ENCODE data around the gene IMPDH2. TPM values are rescaled to one million over a fixed set of nuclear protein-coding genes. Genes with fewer than 3 reads are reported as not detected.

The IMPDH2 gene
- total and polyA plus RNA-seq, 2 experiments from 2014 or later: 121 to 210 TPM

DNA sequence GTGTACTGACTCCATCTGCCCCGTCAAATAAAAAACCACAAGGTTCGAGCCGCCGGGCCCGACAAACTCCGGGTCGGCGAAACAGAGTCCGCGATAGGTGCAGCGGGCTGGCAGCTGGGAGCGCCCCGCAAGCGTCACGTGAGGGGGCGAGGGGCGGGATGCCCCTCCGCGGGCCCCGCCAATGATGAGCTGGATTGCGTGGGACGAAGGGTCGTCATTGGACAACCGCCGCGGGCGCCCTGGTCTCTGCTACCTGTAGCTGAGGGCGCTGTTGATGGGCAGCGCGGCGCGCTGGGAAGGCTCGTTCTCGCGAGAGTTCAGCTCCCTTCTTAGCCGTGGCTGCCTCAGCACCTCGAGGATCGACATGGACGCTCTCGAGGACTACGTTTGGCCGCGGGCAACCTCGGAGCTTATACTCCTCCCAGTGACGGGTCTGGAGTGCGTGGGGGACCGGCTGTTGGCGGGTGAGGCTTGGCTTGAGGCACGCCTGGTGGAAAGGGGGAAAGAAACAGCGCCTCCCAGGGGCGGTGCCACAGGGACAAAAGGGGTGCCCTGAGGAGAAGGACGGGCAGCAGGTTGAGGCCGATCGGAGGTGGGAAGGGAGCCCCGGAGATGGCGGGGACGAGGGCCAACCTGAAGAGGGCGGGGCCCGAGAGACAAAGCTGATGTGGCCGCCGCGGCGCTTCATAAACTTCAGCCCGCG lies 22.0 kb downstream of the IMPDH2 start, which contains the start of gene WDR6:
TSS of gene WDR6 (plus strand) at position 324 of the 703 bp plus-strand sequence. CDS start at position 365, 41 bp downstream.
- Histone ChIP-seq H3K9ac (peak within 1 kb of the TSS; percentile 95), H3K4me3 (peak within 1 kb of the TSS; percentile 80), H3K4me1 (ENCODE audit: insufficient read depth) (0 out of 2 replicates have a peak, but pooled peaks cover 11% of the 10 kb centered on the region), H3K27me3 (replicated peaks; ENCODE audit: insufficient read depth) (no peaks in the 10 kb centered on the region), H3F3A (ENCODE audit: insufficient read depth) (peaks cover 5% of the 10 kb centered on the region; the same call in 1 of the 2 replicates), H4K20me1 (ENCODE audit: insufficient read depth) (no peaks in the 10 kb centered on the region), H3K9me3 (ENCODE audit: low read depth) (no peaks in the 10 kb centered on the region), H3K4me2 (ENCODE audit: unreplicated experiment) (peak within 1 kb of the TSS; percentile 85), H3K79me2 (ENCODE audit: insufficient read depth) (peaks cover 58% of the 10 kb centered on the region), H3K27ac (peak within 1 kb of the TSS; percentile 94), H3K36me3 (ENCODE audit: low read depth) (no peaks in the 10 kb centered on the region), H2AFZ (peak within 1 kb of the TSS; percentile 82), H3K9me2 (ENCODE audit: insufficient read depth) (no peaks in the 10 kb centered on the region)
- no peak for TF ChIP-seq EZH2phosphoT487 (IDR thresholded peaks at IDR 0.05; ENCODE audit: insufficient read depth, low read depth)
- no peak for TF ChIP-seq EZH2 (IDR thresholded peaks at IDR 0.05; ENCODE audit: insufficient read depth, poor library complexity, severe bottlenecking)
- peak; percentile 97 for DNase-seq
- WGBS, 2 experiments (ENCODE audit: low coverage in 1 of 2, low lambda C conversion rate in 2 of 2, missing lambda C conversion rate in 2 of 2): 0 to 1% methylated on average over 48 to 65 of the region's 65 CpGs
- in situ Hi-C loops (cut with MboI): no loop called here

DNA sequence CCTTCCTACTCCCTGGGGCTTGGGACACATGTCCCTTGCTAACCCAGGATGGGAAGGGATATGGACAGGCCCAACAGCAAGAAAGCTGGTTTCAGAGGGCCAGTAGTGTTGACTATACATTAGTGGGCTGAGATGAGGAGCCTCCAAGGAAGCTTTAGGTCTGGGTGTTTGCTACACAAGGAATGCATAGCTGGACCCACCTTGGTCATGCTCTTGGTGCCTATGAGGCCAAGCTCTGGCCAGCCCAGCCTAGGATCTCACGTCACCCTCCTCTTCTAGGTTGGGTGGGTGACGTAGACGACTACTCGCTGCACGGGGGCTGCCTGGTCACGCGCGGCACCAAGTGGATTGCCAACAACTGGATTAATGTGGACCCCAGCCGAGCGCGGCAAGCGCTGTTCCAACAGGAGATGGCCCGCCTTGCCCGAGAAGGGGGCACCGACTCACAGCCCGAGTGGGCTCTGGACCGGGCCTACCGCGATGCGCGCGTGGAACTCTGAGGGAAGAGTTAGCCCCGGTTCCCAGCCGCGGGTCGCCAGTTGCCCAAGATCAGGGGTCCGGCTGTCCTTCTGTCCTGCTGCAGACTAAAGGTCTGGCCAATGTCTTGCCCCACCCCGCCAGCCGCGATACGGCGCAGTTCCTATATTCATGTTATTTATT lies 22.7 kb downstream of the IMPDH2 start:
- Histone ChIP-seq H3K9ac (peak overlapping the region; percentile 95), H2AFZ (peak overlapping the region; percentile 82), H3K4me2 (ENCODE audit: unreplicated experiment) (peak overlapping the region; percentile 85), H3K27me3 (replicated peaks; ENCODE audit: insufficient read depth) (no peaks in the 10 kb centered on the region), H3K4me1 (ENCODE audit: insufficient read depth) (0 out of 2 replicates have a peak, but pooled peaks cover 11% of the 10 kb centered on the region), H3K79me2 (ENCODE audit: insufficient read depth) (peaks cover 52% of the 10 kb centered on the region), H3K9me2 (ENCODE audit: insufficient read depth) (no peaks in the 10 kb centered on the region), H3F3A (ENCODE audit: insufficient read depth) (peaks cover 5% of the 10 kb centered on the region; the same call in 1 of the 2 replicates), H3K4me3 (peak overlapping the region; percentile 80), H4K20me1 (ENCODE audit: insufficient read depth) (no peaks in the 10 kb centered on the region), H3K36me3 (ENCODE audit: low read depth) (no peaks in the 10 kb centered on the region), H3K9me3 (ENCODE audit: low read depth) (no peaks in the 10 kb centered on the region), H3K27ac (peak overlapping the region; percentile 94)
- in situ Hi-C loops (cut with MboI): no loop called here
- 3% methylated on average over 30 to 31 of the region's 32 CpGs for WGBS, 2 experiments (ENCODE audit: low coverage in 1 of 2, low lambda C conversion rate in 2 of 2, missing lambda C conversion rate in 2 of 2)
- DNase-seq: peak; percentile 76
- no peak for TF ChIP-seq EZH2 (IDR thresholded peaks at IDR 0.05; ENCODE audit: insufficient read depth, poor library complexity, severe bottlenecking)
- TF ChIP-seq EZH2phosphoT487 (IDR thresholded peaks at IDR 0.05; ENCODE audit: insufficient read depth, low read depth): no peak

DNA sequence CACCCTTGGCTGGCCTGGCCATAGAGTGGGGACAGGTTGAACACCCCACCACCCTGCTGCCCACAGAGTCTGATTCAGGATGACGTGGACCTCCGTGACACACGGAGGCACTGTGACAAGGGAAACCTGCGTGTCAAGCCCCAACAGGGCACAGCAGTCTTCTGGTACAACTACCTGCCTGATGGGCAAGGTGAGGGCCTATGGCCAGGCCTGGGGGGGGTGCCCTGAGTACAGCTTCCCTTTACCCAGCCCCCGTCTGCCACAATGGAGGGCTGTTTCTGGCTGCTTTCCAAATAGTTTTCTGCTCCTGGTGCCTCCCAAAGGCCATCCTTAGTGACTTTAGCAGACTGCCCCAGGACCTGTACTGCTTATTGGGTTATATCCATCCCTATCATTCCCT lies 23.2 kb downstream of the IMPDH2 start:
- in situ Hi-C loops (cut with MboI): no loop called here
- 64 to 80% methylated on average over 5 of the region's 5 CpGs for WGBS, 2 experiments (ENCODE audit: low coverage in 1 of 2, low lambda C conversion rate in 2 of 2, missing lambda C conversion rate in 2 of 2)

DNA sequence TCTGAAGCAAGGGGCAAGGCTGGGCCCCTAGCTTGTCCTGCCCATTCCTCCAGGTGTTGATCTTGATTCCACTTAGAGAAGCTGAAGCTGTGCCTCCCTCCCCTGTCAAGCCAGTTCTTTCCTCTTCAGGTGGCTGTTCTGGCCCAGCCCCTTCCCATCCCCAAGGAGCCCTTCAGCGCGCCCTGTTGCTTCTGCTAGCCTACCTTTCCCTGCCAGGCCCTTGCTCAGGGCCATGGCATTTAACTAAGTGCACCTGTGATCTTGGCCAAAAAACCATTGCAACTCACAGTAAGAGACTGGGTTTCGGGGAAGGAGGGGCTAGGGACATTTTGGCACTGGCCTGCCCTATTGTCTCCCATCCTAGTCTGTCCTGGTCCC lies 23.9 kb downstream of the IMPDH2 start:
- Histone ChIP-seq H3K27ac (no peak overlapping the region), H3K4me3 (no peak overlapping the region), H3K79me2 (ENCODE audit: insufficient read depth) (peaks cover 39% of the 10 kb centered on the region), H3K9me2 (ENCODE audit: insufficient read depth) (no peaks in the 10 kb centered on the region), H3K9ac (no peak overlapping the region), H3K36me3 (ENCODE audit: low read depth) (no peaks in the 10 kb centered on the region), H3K4me1 (ENCODE audit: insufficient read depth) (0 out of 2 replicates have a peak, but pooled peaks cover 11% of the 10 kb centered on the region), H3F3A (ENCODE audit: insufficient read depth) (peaks cover 5% of the 10 kb centered on the region; the same call in 1 of the 2 replicates), H3K4me2 (ENCODE audit: unreplicated experiment) (no peak overlapping the region), H2AFZ (no peak overlapping the region), H3K27me3 (replicated peaks; ENCODE audit: insufficient read depth) (no peaks in the 10 kb centered on the region), H3K9me3 (ENCODE audit: low read depth) (no peaks in the 10 kb centered on the region), H4K20me1 (ENCODE audit: insufficient read depth) (no peaks in the 10 kb centered on the region)
- in situ Hi-C loops (cut with MboI): no loop called here
- no peak for TF ChIP-seq EZH2phosphoT487 (IDR thresholded peaks at IDR 0.05; ENCODE audit: insufficient read depth, low read depth)
- TF ChIP-seq EZH2 (IDR thresholded peaks at IDR 0.05; ENCODE audit: insufficient read depth, poor library complexity, severe bottlenecking): no peak
- 93 to 94% methylated on average over 3 of the region's 3 CpGs for WGBS, 2 experiments (ENCODE audit: low coverage in 1 of 2, low lambda C conversion rate in 2 of 2, missing lambda C conversion rate in 2 of 2)
- no peak for DNase-seq

More for the DNA sequence above, 23.2 kb downstream of the IMPDH2 start:
- Histone ChIP-seq H3K9ac (peak overlapping the region; percentile 95), H3K27me3 (replicated peaks; ENCODE audit: insufficient read depth) (no peaks in the 10 kb centered on the region), H3K36me3 (ENCODE audit: low read depth) (no peaks in the 10 kb centered on the region), H3K4me2 (ENCODE audit: unreplicated experiment) (peak overlapping the region; percentile 85), H3K4me1 (ENCODE audit: insufficient read depth) (0 out of 2 replicates have a peak, but pooled peaks cover 11% of the 10 kb centered on the region), H3K27ac (peak overlapping the region; percentile 94; the same call in 1 of the 2 replicates), H3K79me2 (ENCODE audit: insufficient read depth) (peaks cover 46% of the 10 kb centered on the region), H2AFZ (no peak overlapping the region), H3F3A (ENCODE audit: insufficient read depth) (peaks cover 5% of the 10 kb centered on the region; the same call in 1 of the 2 replicates), H3K4me3 (peak overlapping the region; percentile 80), H3K9me2 (ENCODE audit: insufficient read depth) (no peaks in the 10 kb centered on the region), H3K9me3 (ENCODE audit: low read depth) (no peaks in the 10 kb centered on the region), H4K20me1 (ENCODE audit: insufficient read depth) (no peaks in the 10 kb centered on the region)
- TF ChIP-seq EZH2phosphoT487 (IDR thresholded peaks at IDR 0.05; ENCODE audit: insufficient read depth, low read depth) (no peak), EZH2 (IDR thresholded peaks at IDR 0.05; ENCODE audit: insufficient read depth, poor library complexity, severe bottlenecking) (no peak)
- no peak for DNase-seq
